Measurements from ENCODE around the gene SMARCA2.

DNA sequence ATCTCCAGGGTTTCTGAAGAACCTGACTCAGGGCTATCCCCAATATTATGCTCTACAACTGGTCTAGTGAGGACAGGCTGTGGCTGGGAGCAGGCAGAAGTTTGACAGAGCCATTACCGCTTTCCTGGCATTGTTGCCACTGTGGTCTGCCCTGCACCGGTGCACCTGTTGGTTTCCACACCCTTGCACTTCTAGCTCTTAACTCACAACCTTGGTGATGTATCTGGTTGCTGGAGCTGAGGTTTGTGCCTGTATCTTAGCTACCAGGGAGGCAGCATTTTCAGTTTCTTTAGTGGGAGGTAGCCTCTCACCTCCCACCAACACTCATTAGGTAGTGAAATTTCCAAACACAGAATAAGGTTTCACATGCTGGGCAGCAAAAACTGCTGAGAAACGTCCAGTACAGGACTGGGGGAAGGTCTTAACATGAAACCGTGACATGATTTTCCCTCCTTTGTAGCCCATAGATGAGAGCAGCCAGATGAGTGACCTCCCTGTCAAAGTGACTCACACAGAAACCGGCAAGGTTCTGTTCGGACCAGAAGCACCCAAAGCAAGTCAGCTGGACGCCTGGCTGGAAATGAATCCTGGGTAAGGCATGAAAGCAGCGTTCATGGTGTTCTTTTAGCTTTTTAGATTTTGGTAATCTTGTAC, 57.7 kb downstream of the SMARCA2 start:
- TF ChIP-seq CTCF (IDR thresholded peaks at IDR 0.05) (no peak), POLR2AphosphoS5 (IDR thresholded peaks at IDR 0.05) (no peak)

Data from esophagus muscularis mucosa (tissue), 3 donors.